GM19238 (cell line): Measurements from ENCODE around the gene NEURL3.

ENCODE experiments used
- DNase-seq: peaks from one replicate; pipeline ENCODE4 v3.0.0; 2011; ENCODE audit warnings: low spot score; ENCODE audit not compliant: insufficient read length

NEURL3 gene

GRCh38 chr2:96540136-96540535, 35.0 kb upstream of the NEURL3 start:
- DNase-seq = no peak

DNA sequence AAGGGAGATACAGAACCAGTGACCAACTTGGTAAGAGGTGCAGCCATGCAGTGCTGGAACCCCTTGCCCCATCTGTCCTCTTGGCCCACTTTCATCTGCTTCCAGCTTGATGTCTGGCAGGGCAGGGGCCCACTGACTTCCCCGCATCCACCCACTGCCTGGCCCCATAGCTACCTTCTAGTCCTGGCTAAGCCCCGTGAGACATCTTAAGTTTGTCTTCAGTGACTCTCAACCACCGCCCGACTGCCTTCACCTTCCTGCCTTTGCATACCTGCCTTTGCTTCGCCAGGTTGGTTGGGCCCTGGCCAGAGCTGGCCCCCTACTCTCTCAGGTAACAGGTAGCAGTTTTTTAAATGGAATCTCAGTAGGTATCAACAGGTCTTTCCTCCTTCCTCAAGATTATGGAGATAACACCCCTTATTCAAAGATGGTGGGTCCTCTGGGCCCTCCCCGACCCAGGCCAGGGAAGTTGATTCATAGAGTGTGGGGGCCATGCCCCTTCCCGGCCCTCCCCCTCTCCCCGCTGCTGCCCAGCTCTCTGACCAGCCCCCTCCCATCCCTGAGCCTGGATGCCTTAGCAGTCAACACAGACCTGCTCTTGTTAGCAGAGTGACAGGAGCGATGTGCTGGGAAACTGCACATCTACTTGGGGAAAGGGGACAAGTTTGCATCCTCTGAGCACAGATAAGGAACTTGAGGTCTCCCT, 34.2 kb upstream of the NEURL3 start:
- no peak for DNase-seq

DNA sequence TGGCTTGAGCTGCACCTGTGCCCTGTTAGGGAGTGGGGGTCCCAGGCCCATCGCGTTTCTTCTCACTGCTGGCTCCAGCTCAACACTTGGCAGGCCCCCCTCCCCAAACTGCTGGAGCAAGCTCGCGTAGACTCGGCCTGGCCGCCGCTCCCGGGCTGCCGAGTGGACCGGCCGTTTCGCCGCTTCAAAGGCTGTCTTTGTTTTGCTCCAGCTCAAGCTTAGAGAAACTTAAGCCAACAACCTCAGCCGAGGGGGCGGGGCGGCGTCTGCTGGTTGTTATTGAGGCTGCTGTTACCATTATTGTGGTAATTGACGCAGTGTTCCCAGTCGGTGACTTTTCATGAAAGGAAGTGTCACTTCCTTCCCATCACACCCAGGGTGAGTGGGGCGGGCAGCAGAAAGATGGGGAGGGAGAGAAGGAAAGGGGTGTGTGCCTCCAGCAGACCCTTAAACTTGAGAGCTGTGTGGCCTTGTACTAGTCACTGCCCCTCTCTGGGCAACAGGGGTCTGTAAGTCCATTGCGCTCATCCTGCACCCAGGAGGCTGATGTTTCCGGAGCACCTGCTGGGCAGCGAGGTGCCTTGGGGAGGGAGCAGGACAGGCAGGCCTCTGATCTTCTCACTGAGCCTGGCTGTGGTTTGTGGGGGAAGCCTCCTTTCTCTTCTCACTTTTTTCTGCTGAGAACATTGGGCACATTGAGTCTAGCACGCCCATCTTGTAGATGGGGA, 33.5 kb upstream of the NEURL3 start:
- no peak for DNase-seq

- DNase-seq = no peak
Measured at GRCh38 chr2:96537734-96538486, 32.8 kb upstream of the NEURL3 start.

GRCh38 chr2:96537066-96537733, 32.0 kb upstream of the NEURL3 start:
- peak; percentile 78 for DNase-seq

DNA sequence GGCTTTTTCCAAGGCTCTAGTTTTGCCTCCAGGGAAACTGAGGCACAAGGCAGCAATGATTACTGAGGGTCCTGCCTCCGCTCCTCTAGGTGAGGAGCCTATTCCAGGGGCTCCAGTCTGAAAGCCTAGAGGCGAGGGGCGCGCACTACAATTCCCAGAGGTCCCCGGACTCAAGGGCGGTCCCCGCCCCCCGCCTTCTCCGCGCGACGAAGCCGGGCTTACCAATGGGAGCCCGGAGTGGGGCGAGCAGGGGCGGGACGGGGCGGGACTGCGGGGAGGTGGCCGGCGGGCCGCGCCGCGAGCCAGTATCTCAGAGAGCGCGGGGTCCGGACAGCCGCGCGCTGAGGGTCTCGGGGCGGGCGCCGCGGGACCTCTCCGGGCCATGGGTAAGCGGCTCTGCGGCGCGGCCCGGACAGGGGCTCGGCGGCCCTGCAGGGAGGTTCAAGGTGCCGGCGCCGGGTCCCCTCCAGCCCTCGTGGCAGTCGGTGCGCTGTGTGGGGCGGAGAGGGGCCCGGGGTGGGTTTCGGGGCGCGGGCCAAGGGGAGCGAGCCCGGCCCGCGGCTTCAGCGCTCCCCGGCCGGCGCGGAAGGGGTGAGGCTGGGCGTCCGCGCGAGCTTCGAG, 31.4 kb upstream of the NEURL3 start, which contains the start of gene ARID5A:
TSS of gene ARID5A (plus strand) at position 308 of the 621 bp plus-strand sequence. CDS start at position 383, 75 bp downstream.
- DNase-seq = peak; percentile 89

GRCh38 chr2:96535331-96535730, 30.2 kb upstream of the NEURL3 start:
- no peak for DNase-seq

GRCh38 chr2:96534701-96535181, 29.6 kb upstream of the NEURL3 start:
- no peak for DNase-seq

DNA sequence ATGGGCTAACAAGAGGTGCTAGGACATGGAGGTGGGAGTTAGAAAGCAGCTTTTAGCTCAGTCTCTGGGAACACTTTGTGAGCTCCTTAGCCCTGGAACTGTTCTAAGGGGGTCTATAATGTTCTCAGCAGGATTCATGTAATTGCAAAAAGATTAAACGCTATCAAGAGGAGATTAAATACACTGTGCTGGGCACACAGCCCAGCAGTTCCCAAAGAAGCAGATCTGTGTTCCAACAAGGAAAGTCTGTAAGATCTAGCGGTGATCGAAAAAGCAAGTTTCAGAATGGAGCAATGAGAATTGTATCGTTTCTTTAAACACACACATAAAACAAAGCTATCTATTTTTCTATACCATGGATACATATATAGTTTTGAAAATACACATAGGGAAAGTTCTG, 29.0 kb upstream of the NEURL3 start:
- no peak for DNase-seq

DNA sequence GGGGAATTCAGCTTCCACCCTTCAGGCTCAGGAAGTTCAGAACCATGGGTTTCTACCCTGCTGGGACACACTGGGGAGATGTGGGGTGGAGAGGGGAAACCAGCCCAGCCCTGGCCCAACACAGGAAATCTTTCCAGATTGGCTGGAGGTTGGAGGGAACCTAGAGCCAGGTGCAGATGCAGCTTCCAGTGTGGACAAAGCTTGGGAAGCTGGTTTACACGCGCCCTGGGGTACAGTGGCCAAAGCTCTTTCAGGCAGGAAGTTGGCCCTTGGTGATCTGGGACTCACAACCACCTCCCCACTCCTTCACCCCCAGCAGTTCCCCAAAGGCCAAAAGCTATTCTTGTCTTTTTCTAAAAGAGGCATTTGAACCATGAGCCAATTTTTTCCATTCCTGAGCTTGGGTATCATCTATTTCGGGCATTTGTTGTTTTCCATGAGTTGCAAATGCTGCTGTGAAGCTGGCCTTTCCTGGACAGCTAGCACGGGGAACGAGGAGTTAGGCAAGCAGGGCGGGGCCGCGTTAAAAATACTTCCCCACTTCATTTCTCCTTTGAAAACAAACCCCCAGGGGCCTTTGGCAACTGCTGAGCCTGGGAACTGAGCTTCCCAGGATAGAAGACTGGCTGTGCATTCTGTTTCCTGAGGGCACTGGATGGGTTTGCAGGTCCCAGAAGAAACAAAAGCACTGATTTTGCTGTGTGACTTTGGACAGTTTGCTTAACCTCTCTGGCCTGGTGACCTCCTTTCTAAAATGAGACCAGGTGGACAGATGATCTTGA, 28.3 kb upstream of the NEURL3 start:
- DNase-seq = no peak

- no peak for DNase-seq
Measured at GRCh38 chr2:96532641-96533291, 27.6 kb upstream of the NEURL3 start.

DNA sequence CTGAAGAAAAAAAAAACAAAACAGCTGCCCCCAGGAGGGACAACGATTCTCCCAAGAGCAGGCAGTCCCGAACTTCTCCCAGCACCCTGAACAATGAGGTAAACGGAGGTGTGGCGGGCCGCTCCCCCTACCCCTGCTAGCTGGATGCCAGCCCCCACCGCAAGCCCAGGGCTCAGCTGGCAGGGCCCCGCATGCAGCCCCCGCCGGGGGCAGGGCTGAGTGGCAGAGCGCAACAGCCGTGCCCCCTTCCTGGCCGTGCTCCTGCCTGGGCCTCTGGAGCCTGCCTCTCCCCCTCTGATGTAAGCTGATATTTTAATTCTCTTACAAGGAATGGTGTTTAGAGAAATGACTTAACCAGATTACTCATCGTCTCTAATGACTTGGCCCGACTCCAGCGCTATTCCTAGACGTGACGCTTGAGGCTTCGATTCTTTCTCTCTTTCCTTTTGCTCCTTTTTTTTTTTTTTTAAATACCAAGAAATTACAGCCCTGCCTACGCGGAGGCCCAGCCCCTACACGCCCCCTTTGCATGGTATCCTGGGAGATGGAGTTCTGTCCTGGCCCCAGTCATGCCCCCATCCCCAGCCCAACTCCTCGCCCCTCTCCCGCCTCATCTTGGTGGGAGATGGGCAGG, 26.8 kb upstream of the NEURL3 start:
- peak; percentile 70 for DNase-seq

GRCh38 chr2:96531366-96531765, 26.2 kb upstream of the NEURL3 start:
- no peak for DNase-seq

DNA sequence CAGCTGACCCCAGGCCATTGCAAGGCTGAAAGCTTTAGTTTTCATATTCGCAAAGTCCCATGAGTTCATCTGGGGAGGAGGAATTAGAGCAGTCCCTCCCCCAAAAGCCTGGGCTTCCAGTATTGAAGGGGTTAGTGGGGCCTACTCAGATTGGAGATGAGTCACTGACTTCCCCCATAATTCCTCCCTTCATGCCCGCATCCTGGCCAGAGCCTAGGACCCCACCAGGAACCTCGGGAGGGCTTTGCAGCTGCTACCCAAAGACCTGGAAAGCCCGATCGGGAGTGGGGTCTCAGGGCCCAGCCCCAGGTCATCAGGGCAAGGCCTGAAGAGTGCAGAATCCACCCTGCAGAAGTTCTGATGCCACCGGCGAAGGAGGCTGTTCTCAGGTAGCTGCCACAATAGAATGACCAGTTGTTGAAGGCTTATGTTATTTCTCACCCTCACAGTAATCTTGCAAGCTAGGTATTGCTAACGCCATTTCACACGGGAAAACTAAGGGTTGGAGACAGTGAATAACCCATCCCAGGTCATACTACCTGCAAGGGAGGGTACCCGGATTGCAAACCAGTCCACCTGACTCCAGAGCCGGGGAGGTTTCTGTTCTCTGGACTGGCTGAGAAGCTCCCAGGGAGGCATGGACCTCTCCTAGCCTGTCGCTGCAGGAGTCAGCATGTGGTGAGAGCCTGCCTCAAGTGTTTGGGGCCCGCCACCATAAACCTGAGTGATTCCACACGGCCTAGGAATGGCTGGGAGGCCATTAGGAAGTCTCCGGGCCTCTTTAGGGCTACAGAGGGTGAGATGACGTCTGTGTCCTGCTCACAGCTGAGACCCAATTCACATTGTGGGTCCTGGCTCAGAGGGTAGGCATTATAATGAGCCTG, 25.6 kb upstream of the NEURL3 start:
- DNase-seq = no peak

DNA sequence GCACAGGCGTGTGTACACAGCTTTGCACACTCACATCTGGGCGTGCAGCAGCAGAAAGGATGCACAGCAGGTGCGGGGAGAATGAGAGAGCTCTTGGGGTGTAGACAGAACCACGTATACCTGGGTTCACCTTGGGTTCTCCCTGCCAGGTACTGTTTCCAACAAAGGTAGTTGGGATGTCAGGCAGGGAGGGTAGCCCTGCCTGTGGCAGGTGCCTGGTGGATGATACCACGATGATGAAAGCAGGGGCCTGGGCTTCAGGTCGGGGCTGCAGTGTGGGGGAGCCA, 24.9 kb upstream of the NEURL3 start:
- DNase-seq = no peak

DNA sequence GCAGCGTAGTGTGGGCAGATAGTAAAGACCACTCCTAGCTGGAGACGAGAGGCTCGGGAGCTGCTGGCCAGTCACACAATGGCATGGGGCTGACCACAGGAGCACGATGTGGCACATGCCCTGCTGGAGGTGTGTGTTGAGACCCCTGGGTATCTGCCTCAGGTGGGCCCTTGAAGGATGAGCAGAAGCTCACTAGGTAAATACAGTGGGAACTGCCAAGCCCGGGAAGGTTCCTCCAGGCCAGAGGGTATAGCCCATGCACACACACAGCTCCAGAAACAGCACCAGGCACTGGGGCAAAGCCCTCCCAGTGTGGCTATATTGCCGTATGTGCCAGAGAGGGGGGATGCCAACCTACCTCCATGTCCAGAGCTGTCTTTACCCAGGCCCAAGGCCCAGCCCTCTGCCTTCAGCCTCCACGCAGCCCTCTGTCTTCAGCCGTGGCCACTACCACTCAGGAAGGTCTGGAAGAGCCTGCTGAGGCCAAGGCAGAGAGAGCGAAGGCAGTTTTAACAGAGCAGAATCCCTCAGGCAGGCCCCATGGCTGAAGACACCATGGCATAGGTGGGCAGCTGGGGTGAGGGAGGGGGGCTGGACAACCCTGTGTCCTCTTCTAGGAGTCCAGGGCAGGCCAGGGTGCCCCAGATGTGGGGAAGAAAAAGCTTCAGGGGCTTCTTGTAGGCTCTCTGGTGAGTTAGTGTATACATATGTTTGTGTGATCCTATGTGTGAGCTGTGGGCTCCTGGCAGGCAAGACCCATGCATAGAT, 24.4 kb upstream of the NEURL3 start:
- no peak for DNase-seq

- DNase-seq = no peak
Measured at GRCh38 chr2:96528700-96529375, 23.7 kb upstream of the NEURL3 start.
